Measurements from ENCODE around the gene CNKSR2. TPM values are rescaled to one million over a fixed set of nuclear protein-coding genes. Genes with fewer than 3 reads are reported as not detected.

Gene CNKSR2
- total and polyA plus RNA-seq, 2 of the 13 experiments (the other 11 are each of a cell fraction or from before 2014, with no cell fraction given), result not detected

DNA sequence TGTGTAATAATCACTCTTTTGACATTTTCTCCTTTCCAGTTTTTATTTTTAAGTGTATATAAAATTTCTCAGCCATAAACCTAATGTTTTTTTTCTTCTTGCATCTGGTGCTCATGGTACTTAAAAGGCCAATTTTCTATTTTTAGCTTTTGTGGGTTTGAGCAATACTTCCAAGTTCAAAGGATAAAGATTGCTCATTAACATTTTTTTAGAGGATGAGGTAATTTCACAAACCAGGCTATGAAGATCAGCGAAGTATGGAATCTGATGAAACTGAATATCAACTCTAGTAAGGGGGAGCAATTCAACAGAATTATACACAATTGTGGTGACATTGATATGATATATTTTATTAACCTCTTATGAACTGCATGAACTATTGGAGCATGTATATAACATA lies 309.7 kb downstream of the CNKSR2 start:
- no peak overlapping the region for H3K27ac ChIP-seq (ENCODE audit: extremely low read length, insufficient read depth, low read length)
- H4K20me1 ChIP-seq (ENCODE audit: insufficient read depth, low read length), result no peaks in the 10 kb centered on the region
- H3K79me2 ChIP-seq (ENCODE audit: insufficient read depth, low read length), result no peaks in the 10 kb centered on the region
- no peaks in the 10 kb centered on the region for H3K9me3 ChIP-seq (ENCODE audit: low read length)
- no peaks in the 10 kb centered on the region for H3K36me3 ChIP-seq (replicated peaks in 1 of 2; ENCODE audit: control insufficient read depth in 1 of 2, insufficient read depth in 2 of 2, low read length in 2 of 2)
- ChIA-PET POLR2A (no interaction called here), CTCF (ENCODE audit: low intra/inter-chr PET ratio, low total read pairs) (no interaction called here)
- 26% methylated on average over 1 of the region's 1 CpG for WGBS (ENCODE audit: low lambda C conversion rate)
- FAIRE-seq (no peak), ATAC-seq (no peak), DNase-seq (ENCODE audit: low spot score) (no peak)
- in situ Hi-C loops (cut with HindIII; ENCODE audit: extremely low pct_ligation_motif_present, low pct_unique_long_range_greater_than_20kb), result no loop called here
- no peak overlapping the region for H3K4me2 ChIP-seq (ENCODE audit: low read depth, low read length)
- TF ChIP-seq, protein P1, sequence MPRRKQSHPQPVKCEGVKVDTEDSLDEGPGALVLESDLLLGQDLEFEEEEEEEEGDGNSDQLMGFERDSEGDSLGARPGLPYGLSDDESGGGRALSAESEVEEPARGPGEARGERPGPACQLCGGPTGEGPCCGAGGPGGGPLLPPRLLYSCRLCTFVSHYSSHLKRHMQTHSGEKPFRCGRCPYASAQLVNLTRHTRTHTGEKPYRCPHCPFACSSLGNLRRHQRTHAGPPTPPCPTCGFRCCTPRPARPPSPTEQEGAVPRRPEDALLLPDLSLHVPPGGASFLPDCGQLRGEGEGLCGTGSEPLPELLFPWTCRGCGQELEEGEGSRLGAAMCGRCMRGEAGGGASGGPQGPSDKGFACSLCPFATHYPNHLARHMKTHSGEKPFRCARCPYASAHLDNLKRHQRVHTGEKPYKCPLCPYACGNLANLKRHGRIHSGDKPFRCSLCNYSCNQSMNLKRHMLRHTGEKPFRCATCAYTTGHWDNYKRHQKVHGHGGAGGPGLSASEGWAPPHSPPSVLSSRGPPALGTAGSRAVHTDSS (CRISPR knock-in tag; conservative IDR thresholded peaks at IDR 0.05), result no peak
- no peak for TF ChIP-seq BHLHE40 (IDR thresholded peaks at IDR 0.05; ENCODE audit: low read length)
- TF ChIP-seq ZNF644 (CRISPR knock-in tag; IDR thresholded peaks at IDR 0.05; ENCODE audit: low read depth), result no peak
- no peak for TF ChIP-seq ATF7 (IDR thresholded peaks at IDR 0.05)
- no peak for TF ChIP-seq ATF7 (CRISPR knock-in tag; IDR thresholded peaks at IDR 0.05)
- no peak for TF ChIP-seq ZSCAN20 (CRISPR knock-in tag; IDR thresholded peaks at IDR 0.05; ENCODE audit: borderline replicate concordance)
- TF ChIP-seq, protein P2, sequence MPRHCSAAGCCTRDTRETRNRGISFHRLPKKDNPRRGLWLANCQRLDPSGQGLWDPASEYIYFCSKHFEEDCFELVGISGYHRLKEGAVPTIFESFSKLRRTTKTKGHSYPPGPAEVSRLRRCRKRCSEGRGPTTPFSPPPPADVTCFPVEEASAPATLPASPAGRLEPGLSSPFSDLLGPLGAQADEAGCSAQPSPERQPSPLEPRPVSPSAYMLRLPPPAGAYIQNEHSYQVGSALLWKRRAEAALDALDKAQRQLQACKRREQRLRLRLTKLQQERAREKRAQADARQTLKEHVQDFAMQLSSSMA (CRISPR knock-in tag; IDR thresholded peaks at IDR 0.05), result no peak
- TF ChIP-seq HNRNPH1 (optimal IDR thresholded peaks at IDR 0.05; ENCODE audit: low read depth, low read length), result no peak
- TF ChIP-seq ZNF724P (CRISPR knock-in tag; IDR thresholded peaks at IDR 0.05; ENCODE audit: borderline replicate concordance), result no peak
- TF ChIP-seq ZNF788 (CRISPR knock-in tag; IDR thresholded peaks at IDR 0.05; ENCODE audit: borderline replicate concordance), result no peak
- BruUV-seq (replicated peaks), result no TSS peak
- no peaks in the 10 kb centered on the region for H3K27me3 ChIP-seq (ENCODE audit: control insufficient read depth in 1 of 2, insufficient read depth in 2 of 2, low read length in 2 of 2)
- intact Hi-C loops (cut with micrococcal nuclease; ENCODE audit: unreplicated experiment), result no loop called here
- no peak overlapping the region for H2AFZ ChIP-seq (ENCODE audit: low read length)
- no peaks in the 10 kb centered on the region for H3K4me1 ChIP-seq (ENCODE audit: insufficient read depth, low read length)
- H3K9ac ChIP-seq (ENCODE audit: insufficient read depth, low read depth, low read length), result no peak overlapping the region
- no peak overlapping the region for H3K4me3 ChIP-seq (replicated peaks in 1 of 3; ENCODE audit: insufficient read depth in 1 of 3, low read depth in 2 of 3, low read length in 3 of 3)

All from HepG2 (cell line).